B cell (primary cell): ENCODE results near the gene APMAP.

Experiments
- CTCF ChIP-seq: fragments of 200-600 bp; IDR thresholded peaks from one replicate; pipeline ENCODE4 v1.8.0; 2022; ENCODE audit warnings: antibody characterized with exemption, mild to moderate bottlenecking
- EZH2 ChIP-seq: IDR thresholded peaks from 2 replicates; pipeline ENCODE4 v1.6.1; 2012; ENCODE audit warnings: borderline replicate concordance, low read depth, mild to moderate bottlenecking, moderate library complexity, low read length; ENCODE audit not compliant: insufficient read depth, poor library complexity, severe bottlenecking

GRCh38 chr20:25031241-25031640 is 38.7 kb upstream of the APMAP start:
- TF ChIP-seq CTCF (no peak), EZH2 (no peak)
